ENCODE measurements around the gene NPHP4. TPM values are rescaled to one million over a fixed set of nuclear protein-coding genes. Genes with fewer than 3 reads are reported as not detected.

The NPHP4 gene
- total RNA-seq, 2 experiments from 2014 or later: 13.4 to 24.2 TPM

DNA sequence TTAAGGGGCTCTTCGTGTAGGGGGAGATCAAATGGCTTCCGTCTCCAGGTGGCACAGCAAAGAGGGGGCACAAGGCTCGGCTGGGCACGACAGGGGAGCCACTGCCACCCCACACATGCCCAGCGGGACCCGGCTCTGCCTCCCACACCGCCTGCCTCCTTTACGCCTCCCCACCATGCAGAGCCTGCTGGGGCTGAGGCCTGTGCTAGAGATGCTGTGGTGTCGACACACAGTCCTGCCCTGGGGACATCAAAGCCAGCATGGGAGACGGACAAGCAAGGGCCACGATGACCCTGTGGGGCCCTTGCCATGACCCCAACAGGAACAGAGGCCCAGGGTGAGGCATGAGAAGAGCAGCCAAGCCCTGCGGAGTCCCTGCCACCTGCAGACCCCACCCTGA, 102.8 kb downstream of the NPHP4 start:
- intact Hi-C loops (cut with micrococcal nuclease; ENCODE audit: unreplicated experiment): no loop called here
- Histone ChIP-seq H2AFZ (ENCODE audit: low read length) (no peak overlapping the region), H3K79me2 (ENCODE audit: insufficient read depth, low read depth, low read length) (no peaks in the 10 kb centered on the region), H3K9me2 (ENCODE audit: insufficient read depth, low read length) (no peaks in the 10 kb centered on the region), H3K27ac (ENCODE audit: low read depth, low read length, poor library complexity, severe bottlenecking) (no peak overlapping the region), H3K4me1 (ENCODE audit: insufficient read depth, low read length, poor library complexity, severe bottlenecking) (no peaks in the 10 kb centered on the region), H3K36me3 (ENCODE audit: insufficient read depth, low read length) (no peaks in the 10 kb centered on the region), H4K20me1 (ENCODE audit: insufficient read depth, low read length) (no peaks in the 10 kb centered on the region), H3K9me3 (ENCODE audit: low read length) (no peaks in the 10 kb centered on the region), H3K4me2 (ENCODE audit: low read length) (no peak overlapping the region), H3K4me3 (ENCODE audit: low read depth, low read length, poor library complexity, severe bottlenecking) (no peak overlapping the region)
- no peak for DNase-seq (ENCODE audit: low spot score)
- TF ChIP-seq EZH2phosphoT487 (IDR thresholded peaks at IDR 0.05; ENCODE audit: borderline replicate concordance, low read depth, low read length): no peak
- no peak for TF ChIP-seq CTCF (conservative IDR thresholded peaks at IDR 0.05; ENCODE audit: low read length)
- CTCF ChIA-PET (ENCODE audit: unreplicated experiment): no interaction called here
- no TSS peak for BruUV-seq (replicated peaks)
- POLR2A ChIA-PET: no interaction called here

DNA sequence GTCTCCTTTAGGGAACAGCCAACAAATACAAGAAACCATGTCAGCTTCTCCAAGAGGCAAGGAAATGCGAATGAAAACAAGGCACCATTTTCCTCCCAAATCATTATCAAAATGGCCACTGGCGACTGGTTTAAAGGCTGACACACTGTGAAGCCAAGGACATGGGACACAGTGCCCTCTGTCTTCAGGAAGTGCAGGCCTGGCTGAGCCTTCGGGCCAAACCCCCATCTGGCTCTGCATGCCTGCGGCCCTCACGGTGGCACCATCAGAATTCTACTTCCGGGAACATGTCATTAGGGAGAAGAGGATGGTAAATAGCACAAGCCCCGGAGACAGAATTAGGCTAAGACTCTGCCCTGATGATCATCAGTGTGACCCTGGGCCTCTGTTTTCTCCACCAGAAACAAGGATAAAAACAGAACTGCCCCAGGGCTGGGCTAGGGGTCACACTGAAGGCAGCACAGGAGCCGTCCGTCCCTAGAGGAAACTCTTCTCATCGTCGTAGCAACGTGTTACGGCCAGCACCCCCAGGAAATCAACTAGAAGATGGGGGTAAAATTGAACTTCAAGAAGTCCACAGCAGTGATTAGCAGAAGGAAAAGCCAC, 103.5 kb downstream of the NPHP4 start:
- H2AFZ ChIP-seq (ENCODE audit: low read length): no peak overlapping the region
- ChIA-PET POLR2A (no interaction called here), CTCF (ENCODE audit: unreplicated experiment) (no interaction called here)
- H3K9me2 ChIP-seq (ENCODE audit: insufficient read depth, low read length): no peaks in the 10 kb centered on the region
- H3K9me3 ChIP-seq (ENCODE audit: low read length): no peaks in the 10 kb centered on the region
- no peak overlapping the region for H3K4me2 ChIP-seq (ENCODE audit: low read length)
- intact Hi-C loops (cut with micrococcal nuclease; ENCODE audit: unreplicated experiment): no loop called here
- TF ChIP-seq EZH2phosphoT487 (IDR thresholded peaks at IDR 0.05; ENCODE audit: borderline replicate concordance, low read depth, low read length): no peak
- no peak for TF ChIP-seq CTCF (conservative IDR thresholded peaks at IDR 0.05; ENCODE audit: low read length)
- BruUV-seq (replicated peaks): no TSS peak
- H3K4me3 ChIP-seq (ENCODE audit: low read depth, low read length, poor library complexity, severe bottlenecking): no peak overlapping the region
- H3K4me1 ChIP-seq (ENCODE audit: insufficient read depth, low read length, poor library complexity, severe bottlenecking): no peaks in the 10 kb centered on the region
- no peaks in the 10 kb centered on the region for H3K79me2 ChIP-seq (ENCODE audit: insufficient read depth, low read depth, low read length)
- no peak overlapping the region for H3K27ac ChIP-seq (ENCODE audit: low read depth, low read length, poor library complexity, severe bottlenecking)
- DNase-seq (ENCODE audit: low spot score): no peak
- no peaks in the 10 kb centered on the region for H3K36me3 ChIP-seq (ENCODE audit: insufficient read depth, low read length)
- no peaks in the 10 kb centered on the region for H4K20me1 ChIP-seq (ENCODE audit: insufficient read depth, low read length)

DNA sequence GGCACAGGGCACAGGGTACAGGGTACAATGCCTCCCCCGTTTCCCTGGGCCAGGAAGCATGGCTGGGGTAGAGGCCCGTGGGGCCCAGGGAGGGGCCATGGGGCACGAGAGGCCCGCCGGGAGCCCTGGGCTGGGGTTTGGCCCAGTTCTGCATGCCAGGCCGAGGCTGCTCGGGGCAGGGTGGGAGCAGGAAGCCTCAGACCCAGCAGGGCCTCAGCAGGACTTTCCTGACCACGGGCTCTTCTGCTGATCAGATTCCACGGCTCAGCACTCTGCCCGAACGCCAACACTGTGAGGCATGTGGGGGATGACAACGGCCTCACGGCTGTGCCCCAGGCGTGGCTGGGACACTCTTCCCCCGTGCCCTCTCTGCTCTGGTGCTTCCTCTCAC, 104.3 kb downstream of the NPHP4 start:
- H3K4me1 ChIP-seq (ENCODE audit: insufficient read depth, low read length, poor library complexity, severe bottlenecking): no peaks in the 10 kb centered on the region
- POLR2A ChIA-PET: no interaction called here
- TF ChIP-seq EZH2phosphoT487 (IDR thresholded peaks at IDR 0.05; ENCODE audit: borderline replicate concordance, low read depth, low read length) (no peak), CTCF (conservative IDR thresholded peaks at IDR 0.05; ENCODE audit: low read length) (no peak)
- no peaks in the 10 kb centered on the region for H4K20me1 ChIP-seq (ENCODE audit: insufficient read depth, low read length)
- no peak overlapping the region for H3K4me3 ChIP-seq (ENCODE audit: low read depth, low read length, poor library complexity, severe bottlenecking)
- H3K27ac ChIP-seq (ENCODE audit: low read depth, low read length, poor library complexity, severe bottlenecking): no peak overlapping the region
- no peak overlapping the region for H2AFZ ChIP-seq (ENCODE audit: low read length)
- no peaks in the 10 kb centered on the region for H3K36me3 ChIP-seq (ENCODE audit: insufficient read depth, low read length)
- H3K9me3 ChIP-seq (ENCODE audit: low read length): no peaks in the 10 kb centered on the region
- intact Hi-C loops (cut with micrococcal nuclease; ENCODE audit: unreplicated experiment): no loop called here
- no peaks in the 10 kb centered on the region for H3K9me2 ChIP-seq (ENCODE audit: insufficient read depth, low read length)
- H3K4me2 ChIP-seq (ENCODE audit: low read length): no peak overlapping the region
- no peaks in the 10 kb centered on the region for H3K79me2 ChIP-seq (ENCODE audit: insufficient read depth, low read depth, low read length)
- no TSS peak for BruUV-seq (replicated peaks)
- CTCF ChIA-PET (ENCODE audit: unreplicated experiment): no interaction called here
- no peak for DNase-seq (ENCODE audit: low spot score)
